IMR-90 (cell line): ENCODE results near the gene NCAPD3.

Experiments used
- CTCF ChIP-seq: conservative IDR thresholded peaks from 2 replicates; pipeline ENCODE4 v1.5.1; 2012; ENCODE audit warnings: mild to moderate bottlenecking, low read depth, low read length, improper control_type of control experiment
- POLR2A ChIP-seq: IDR thresholded peaks from 2 replicates; pipeline ENCODE4 v1.6.1; 2012; ENCODE audit warnings: mild to moderate bottlenecking, low read depth, low read length
- SMC3 ChIP-seq: fragments of 150-350 bp; IDR thresholded peaks from 2 replicates; pipeline ENCODE4 v1.6.1; 2016; ENCODE audit warnings: low read depth, mild to moderate bottlenecking, antibody characterized with exemption, low read length, moderate library complexity

DNA sequence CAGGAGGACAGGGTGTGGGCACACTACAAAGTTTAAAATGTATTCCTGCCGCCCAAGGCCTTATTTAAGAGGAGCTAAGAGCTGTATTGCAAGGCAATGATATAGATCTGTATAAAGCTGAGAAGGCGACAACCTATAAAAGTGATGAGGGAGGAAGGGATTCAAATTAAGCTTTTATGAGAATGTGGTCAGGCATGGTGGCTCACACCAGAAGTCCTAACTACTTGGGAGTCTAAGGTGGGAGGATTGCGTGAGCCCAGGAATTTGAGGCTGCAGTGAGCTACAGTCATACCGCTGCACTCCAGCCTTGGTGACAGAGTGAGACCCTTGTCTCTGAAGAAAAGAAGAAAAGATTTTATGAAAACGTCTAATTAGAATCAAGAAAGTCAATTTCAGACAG is 42.7 kb upstream of the NCAPD3 start:
- TF ChIP-seq CTCF (no peak), SMC3 (no peak), POLR2A (no peak)
